ENCODE data around the gene ZRANB1.
A peak's percentile ranks its signal among the peaks of the same experiment; 100 is the strongest.
"Not testable (repeated sequence)": the region's sequence is repeated elsewhere in the genome, so short reads cannot be mapped to it uniquely, and the experiment has no call there.

ZRANB1 gene

GRCh38 chr10:124914398-124914797 is 27.5 kb upstream of the ZRANB1 start:
- H3K27me3 Mint-ChIP-seq; H3K9me3 Mint-ChIP-seq; H3K4me3 Mint-ChIP-seq; H3K27ac Mint-ChIP-seq; H3K36me3 Mint-ChIP-seq; ATAC-seq (ENCODE audit: low read depth); DNase-seq (ENCODE audit: low spot score in 2 of 2): not testable (repeated sequence)
- H3K4me1 Mint-ChIP-seq, result peaks cover 21% of the 10 kb centered on the region

GRCh38 chr10:124916098-124916584 is 25.8 kb upstream of the ZRANB1 start:
- peak overlapping the region; percentile 97 for H3K27ac Mint-ChIP-seq
- H3K4me1 Mint-ChIP-seq, result peaks cover 31% of the 10 kb centered on the region
- H3K36me3 Mint-ChIP-seq, result peaks cover 5% of the 10 kb centered on the region
- peaks cover 8% of the 10 kb centered on the region for H3K27me3 Mint-ChIP-seq
- H3K9me3 Mint-ChIP-seq, result no peaks in the 10 kb centered on the region
- ATAC-seq (ENCODE audit: low read depth) (no peak), DNase-seq (ENCODE audit: low spot score in 2 of 2) (no peak)
- H3K4me3 Mint-ChIP-seq, result peak overlapping the region; percentile 84

GRCh38 chr10:124916585-124917427 is 25.1 kb upstream of the ZRANB1 start:
- peak; percentile 96 to 98 for DNase-seq (ENCODE audit: low spot score in 2 of 2)
- ATAC-seq (ENCODE audit: low read depth), result peak; percentile 90
- peaks cover 6% of the 10 kb centered on the region for H3K27me3 Mint-ChIP-seq
- peaks cover 5% of the 10 kb centered on the region for H3K36me3 Mint-ChIP-seq
- H3K4me1 Mint-ChIP-seq, result peaks cover 31% of the 10 kb centered on the region
- peak overlapping the region; percentile 84 for H3K4me3 Mint-ChIP-seq
- H3K27ac Mint-ChIP-seq, result peak overlapping the region; percentile 97
- no peaks in the 10 kb centered on the region for H3K9me3 Mint-ChIP-seq

- DNase-seq (ENCODE audit: low spot score in 2 of 2) (peak; percentile 18 to 27), ATAC-seq (ENCODE audit: low read depth) (no peak)
- Mint-ChIP-seq H3K4me1 (peaks cover 28% of the 10 kb centered on the region), H3K36me3 (peaks cover 5% of the 10 kb centered on the region), H3K9me3 (no peaks in the 10 kb centered on the region), H3K27me3 (peaks cover 2% of the 10 kb centered on the region), H3K27ac (peak overlapping the region; percentile 97), H3K4me3 (peak overlapping the region; percentile 96)
Measured at GRCh38 chr10:124917428-124918190, 24.3 kb upstream of the ZRANB1 start.

- H3K27me3 Mint-ChIP-seq, result no peaks in the 10 kb centered on the region
- peak overlapping the region; percentile 97 for H3K27ac Mint-ChIP-seq
- ATAC-seq (ENCODE audit: low read depth) (no peak), DNase-seq (ENCODE audit: low spot score in 2 of 2) (no peak)
- peaks cover 7% of the 10 kb centered on the region for H3K36me3 Mint-ChIP-seq
- no peaks in the 10 kb centered on the region for H3K9me3 Mint-ChIP-seq
- peaks cover 28% of the 10 kb centered on the region for H3K4me1 Mint-ChIP-seq
- peak overlapping the region; percentile 96 for H3K4me3 Mint-ChIP-seq
Measured at GRCh38 chr10:124918191-124918830, 23.6 kb upstream of the ZRANB1 start.

GRCh38 chr10:124918906-124919305 is 23.0 kb upstream of the ZRANB1 start:
- DNase-seq (ENCODE audit: low spot score in 2 of 2) (no peak), ATAC-seq (ENCODE audit: low read depth) (no peak)
- Mint-ChIP-seq H3K27me3 (no peaks in the 10 kb centered on the region), H3K4me1 (peaks cover 28% of the 10 kb centered on the region), H3K36me3 (peaks cover 9% of the 10 kb centered on the region), H3K27ac (peak overlapping the region; percentile 97), H3K9me3 (no peaks in the 10 kb centered on the region), H3K4me3 (peak overlapping the region; percentile 50)

- no peaks in the 10 kb centered on the region for H3K9me3 Mint-ChIP-seq
- H3K4me3 Mint-ChIP-seq, result no peak overlapping the region
- no peak overlapping the region for H3K27ac Mint-ChIP-seq
- peaks cover 35% of the 10 kb centered on the region for H3K4me1 Mint-ChIP-seq
- peaks cover 14% of the 10 kb centered on the region for H3K36me3 Mint-ChIP-seq
- ATAC-seq (ENCODE audit: low read depth), result no peak
- DNase-seq (ENCODE audit: low spot score in 2 of 2), result no peak
- no peaks in the 10 kb centered on the region for H3K27me3 Mint-ChIP-seq
Measured at GRCh38 chr10:124921261-124921660, 20.7 kb upstream of the ZRANB1 start.

- Mint-ChIP-seq H3K27ac (no peak overlapping the region), H3K9me3 (no peaks in the 10 kb centered on the region), H3K4me1 (peaks cover 32% of the 10 kb centered on the region), H3K4me3 (no peak overlapping the region), H3K36me3 (peaks cover 23% of the 10 kb centered on the region), H3K27me3 (no peaks in the 10 kb centered on the region)
- ATAC-seq (ENCODE audit: low read depth) (no peak), DNase-seq (ENCODE audit: low spot score in 2 of 2) (no peak)
Measured at GRCh38 chr10:124923684-124924083, 18.2 kb upstream of the ZRANB1 start.

- Mint-ChIP-seq H3K4me1 (peaks cover 20% of the 10 kb centered on the region), H3K4me3 (no peak overlapping the region), H3K9me3 (no peaks in the 10 kb centered on the region), H3K36me3 (peaks cover 23% of the 10 kb centered on the region), H3K27me3 (no peaks in the 10 kb centered on the region), H3K27ac (no peak overlapping the region)
- no peak for DNase-seq (ENCODE audit: low spot score in 2 of 2)
- ATAC-seq (ENCODE audit: low read depth), result no peak
Measured at GRCh38 chr10:124926548-124926947, 15.4 kb upstream of the ZRANB1 start.

- Mint-ChIP-seq H3K4me3 (no peak overlapping the region), H3K27me3 (no peaks in the 10 kb centered on the region), H3K36me3 (peaks cover 27% of the 10 kb centered on the region), H3K27ac (no peak overlapping the region), H3K9me3 (peaks cover 2% of the 10 kb centered on the region), H3K4me1 (peaks cover 20% of the 10 kb centered on the region)
- DNase-seq (ENCODE audit: low spot score in 2 of 2) (no peak), ATAC-seq (ENCODE audit: low read depth) (no peak)
Measured at GRCh38 chr10:124928087-124928486, 13.8 kb upstream of the ZRANB1 start.

- H3K4me1 Mint-ChIP-seq, result peaks cover 22% of the 10 kb centered on the region
- H3K4me3 Mint-ChIP-seq, result no peak overlapping the region
- DNase-seq (ENCODE audit: low spot score in 2 of 2), result no peak
Measured at GRCh38 chr10:124928545-124928944, 13.4 kb upstream of the ZRANB1 start.

GRCh38 chr10:124935946-124936345 is 6.0 kb upstream of the ZRANB1 start:
- Mint-ChIP-seq H3K4me1 (peaks cover 27% of the 10 kb centered on the region), H3K4me3 (no peak overlapping the region), H3K9me3 (peaks cover 2% of the 10 kb centered on the region), H3K36me3 (peaks cover 12% of the 10 kb centered on the region), H3K27ac (peak overlapping the region; percentile 17), H3K27me3 (no peaks in the 10 kb centered on the region)
- no peak for ATAC-seq (ENCODE audit: low read depth)
- DNase-seq (ENCODE audit: low spot score in 2 of 2), result no peak

More at GRCh38 chr10:124928545-124928944, 13.4 kb upstream of the ZRANB1 start:
- H3K27me3 Mint-ChIP-seq, result no peaks in the 10 kb centered on the region
- H3K36me3 Mint-ChIP-seq, result peaks cover 27% of the 10 kb centered on the region
- peaks cover 2% of the 10 kb centered on the region for H3K9me3 Mint-ChIP-seq
- ATAC-seq (ENCODE audit: low read depth), result no peak
- H3K27ac Mint-ChIP-seq, result no peak overlapping the region

- DNase-seq (ENCODE audit: low spot score in 2 of 2) (no peak), ATAC-seq (ENCODE audit: low read depth) (no peak)
- no peaks in the 10 kb centered on the region for H3K27me3 Mint-ChIP-seq
- peaks cover 1% of the 10 kb centered on the region for H3K9me3 Mint-ChIP-seq
- peaks cover 29% of the 10 kb centered on the region for H3K4me1 Mint-ChIP-seq
- no peak overlapping the region for H3K4me3 Mint-ChIP-seq
- peaks cover 9% of the 10 kb centered on the region for H3K36me3 Mint-ChIP-seq
- H3K27ac Mint-ChIP-seq, result no peak overlapping the region
Measured at GRCh38 chr10:124936813-124937212, 5.1 kb upstream of the ZRANB1 start.

GRCh38 chr10:124939290-124939689 is 2.6 kb upstream of the ZRANB1 start:
- Mint-ChIP-seq H3K9me3 (no peaks in the 10 kb centered on the region), H3K27ac (no peak overlapping the region), H3K4me3 (no peak overlapping the region), H3K27me3 (no peaks in the 10 kb centered on the region), H3K4me1 (peaks cover 43% of the 10 kb centered on the region), H3K36me3 (peaks cover 15% of the 10 kb centered on the region)
- DNase-seq (ENCODE audit: low spot score in 2 of 2), result no peak
- ATAC-seq (ENCODE audit: low read depth), result no peak
